DND-41 (cell line): ENCODE results near the gene NF1.

Source experiments
- ATAC-seq: fragments of 200-7000 bp; cut with Tn5 transposase; 3 replicates; pipeline ENCODE4 v1.9.1; 2021; ENCODE audit warnings: low read depth; ENCODE audit not compliant: insufficient read depth
- DNase-seq: peaks from one replicate; pipeline ENCODE4 v3.0.0-alpha.2; 2020
- H2AFZ ChIP-seq: 2 replicates; pipeline ENCODE4 v1.6.0; 2012; ENCODE audit warnings: low read depth, low read length
- H3K27ac ChIP-seq: 2 replicates; pipeline ENCODE4 v1.5.1; 2012; ENCODE audit warnings: low read length, inconsistent platforms
- H3K27me3 ChIP-seq: fragments of 200-600 bp; sonication (generic); 2 replicates; pipeline ENCODE4 v1.6.0; 2012; ENCODE audit warnings: low read length, mild to moderate bottlenecking, inconsistent platforms; ENCODE audit not compliant: insufficient read depth, poor library complexity
- H3K36me3 ChIP-seq: 2 replicates; pipeline ENCODE4 v1.5.1; 2012; ENCODE audit warnings: low read length, inconsistent platforms; ENCODE audit not compliant: insufficient read depth
- H3K4me1 ChIP-seq: 2 replicates; pipeline ENCODE4 v1.5.1; 2012; ENCODE audit warnings: mild to moderate bottlenecking, low read length; ENCODE audit not compliant: insufficient read depth
- H3K4me2 ChIP-seq: 2 replicates; pipeline ENCODE4 v1.6.0; 2012; ENCODE audit warnings: mild to moderate bottlenecking, moderate library complexity, low read length, inconsistent platforms; ENCODE audit not compliant: insufficient read depth
- H3K4me3 ChIP-seq, 2 experiments: fragments of 200-600 bp in 1 of 2; shearing (Covaris generic) in 1 of 2; 2 replicates each; pipeline ENCODE4 v1.5.1; 2012 to 2016; ENCODE audit warnings: inconsistent platforms in 2 of 2, low read length in 2 of 2, mild to moderate bottlenecking in 2 of 2, low read depth in 1 of 2, moderate library complexity in 1 of 2
- H3K79me2 ChIP-seq: 2 replicates; pipeline ENCODE4 v1.6.0; 2012; ENCODE audit warnings: low read length, inconsistent platforms; ENCODE audit not compliant: insufficient read depth
- H3K9ac ChIP-seq: 2 replicates; pipeline ENCODE4 v1.6.0; 2012; ENCODE audit warnings: low read depth, mild to moderate bottlenecking, inconsistent platforms, low read length, moderate library complexity
- H3K9me3 ChIP-seq: 2 replicates; pipeline ENCODE4 v1.5.1; 2012; ENCODE audit warnings: low read length, moderate library complexity, mild to moderate bottlenecking, inconsistent platforms; ENCODE audit not compliant: insufficient read depth, severe bottlenecking
- H4K20me1 ChIP-seq: 2 replicates; pipeline ENCODE4 v1.6.0; 2012; ENCODE audit warnings: low read length; ENCODE audit not compliant: insufficient read depth
- CTCF ChIP-seq: IDR thresholded peaks from 2 replicates; pipeline ENCODE4 v1.5.1; 2012; ENCODE audit warnings: borderline replicate concordance, low read length, moderate library complexity, mild to moderate bottlenecking; ENCODE audit not compliant: poor library complexity, severe bottlenecking; ENCODE audit errors: extremely low read depth
- EZH2 ChIP-seq: IDR thresholded peaks from 3 replicates; pipeline ENCODE4 v1.6.1; 2012; ENCODE audit warnings: borderline replicate concordance, low read depth, mild to moderate bottlenecking, moderate library complexity, low read length, inconsistent platforms; ENCODE audit not compliant: severe bottlenecking

NF1 gene

GRCh38 chr17:31366088-31366487 lies 271.3 kb downstream of the NF1 start:
- no peak overlapping the region for H3K27ac ChIP-seq
- TF ChIP-seq CTCF (no peak), EZH2 (no peak)
- H3K4me2 ChIP-seq = no peak overlapping the region
- no peaks in the 10 kb centered on the region for H3K79me2 ChIP-seq
- no peaks in the 10 kb centered on the region for H3K4me1 ChIP-seq
- H3K9ac ChIP-seq = no peak overlapping the region
- no peak overlapping the region for H3K4me3 ChIP-seq
- H3K9me3 ChIP-seq = no peaks in the 10 kb centered on the region
- H4K20me1 ChIP-seq = no peaks in the 10 kb centered on the region
- no peaks in the 10 kb centered on the region for H3K27me3 ChIP-seq
- no peak overlapping the region for H2AFZ ChIP-seq
- peaks cover 47% of the 10 kb centered on the region; the same call in 1 of the 2 replicates for H3K36me3 ChIP-seq
- ATAC-seq = no peak
- DNase-seq = no peak

GRCh38 chr17:31369266-31369665 lies 274.5 kb downstream of the NF1 start:
- no peak for ATAC-seq
- TF ChIP-seq EZH2 (no peak), CTCF (no peak)
- no peak overlapping the region for H3K9ac ChIP-seq
- H3K79me2 ChIP-seq = no peaks in the 10 kb centered on the region
- no peaks in the 10 kb centered on the region for H3K9me3 ChIP-seq
- no peak overlapping the region for H2AFZ ChIP-seq
- no peak overlapping the region for H3K27ac ChIP-seq
- peaks cover 37% of the 10 kb centered on the region for H3K36me3 ChIP-seq
- H3K4me2 ChIP-seq = no peak overlapping the region
- no peaks in the 10 kb centered on the region for H3K4me1 ChIP-seq
- H3K4me3 ChIP-seq = no peak overlapping the region
- H4K20me1 ChIP-seq = no peaks in the 10 kb centered on the region
- H3K27me3 ChIP-seq = no peaks in the 10 kb centered on the region
- no peak for DNase-seq

- DNase-seq (no peak), ATAC-seq (no peak)
- H3K4me2 ChIP-seq = no peak overlapping the region
- H3K9ac ChIP-seq = no peak overlapping the region
- TF ChIP-seq CTCF (no peak), EZH2 (no peak)
- no peaks in the 10 kb centered on the region for H3K27me3 ChIP-seq
- H3K79me2 ChIP-seq = no peaks in the 10 kb centered on the region
- H2AFZ ChIP-seq = no peak overlapping the region
- H4K20me1 ChIP-seq = no peaks in the 10 kb centered on the region
- H3K36me3 ChIP-seq = peaks cover 30% of the 10 kb centered on the region
- H3K4me1 ChIP-seq = no peaks in the 10 kb centered on the region
- no peak overlapping the region for H3K4me3 ChIP-seq
- no peaks in the 10 kb centered on the region for H3K9me3 ChIP-seq
- no peak overlapping the region for H3K27ac ChIP-seq
These were observed 276.8 kb downstream of the NF1 start for GRCh38 chr17:31371511-31372097.
